SK-N-SH (cell line): ENCODE data around the gene NR3C1. TPM values are rescaled to one million over a fixed set of nuclear protein-coding genes. Genes with fewer than 3 reads are reported as not detected.

ENCODE experiments used
- CTCF ChIA-PET: fragments of 300-600, 350-600 bp; formaldehyde crosslinking; extraction: SDS; loops from one replicate; lab custom pipeline; 2021; lab: Yijun Ruan, JAX
- POLR2A ChIA-PET: fragments of 350-600 bp; sonication (Branson Sonifier 250); formaldehyde crosslinking; extraction: SDS; loops from one replicate; lab custom pipeline; 2020; ENCODE audit warnings: antibody characterized with exemption, inconsistent platforms; lab: Yijun Ruan, JAX
- DNase-seq: peaks from one replicate; pipeline ENCODE4 v3.0.0; 2012
- H2AFZ ChIP-seq: fragments of 200-600 bp; sonication (generic); 2 replicates; pipeline ENCODE4 v1.8.1; 2016; ENCODE audit warnings: antibody characterized with exemption, mild to moderate bottlenecking, low read depth
- H3F3A ChIP-seq: fragments of 200-600 bp; sonication (generic); replicated peaks from 2 replicates; pipeline ENCODE3; 2016; ENCODE audit warnings: antibody characterized with exemption, mild to moderate bottlenecking; ENCODE audit not compliant: insufficient read depth
- H3K27ac ChIP-seq, 2 experiments: fragments of 200-500 bp in 1 of 2; fragments of 200-600 bp in 1 of 2; sonication (Bioruptor generic) in 1 of 2; sonication (generic), shearing (Covaris generic) in 1 of 2; 2 replicates each; pipeline versions ENCODE4 v1.5.1 to v1.6.1; 2014 to 2016; ENCODE audit warnings: low read depth in 2 of 2, inconsistent platforms in 1 of 2, low read length in 1 of 2, mild to moderate bottlenecking in 1 of 2, mixed read lengths in 1 of 2
- H3K27me3 ChIP-seq: fragments of 200-600 bp; sonication (generic), shearing (Covaris generic); 2 replicates; pipeline ENCODE4 v1.6.1; 2016; ENCODE audit warnings: mixed run types; ENCODE audit not compliant: insufficient read depth
- H3K36me3 ChIP-seq, 2 experiments: fragments of 200-500 bp in 1 of 2; fragments of 200-600 bp in 1 of 2; sonication (Bioruptor generic) in 1 of 2; sonication (generic) in 1 of 2; replicated peaks in 1 of 2; 2 replicates each; pipeline versions ENCODE3 to v1.5.1; 2014 to 2016; ENCODE audit warnings: low read length in 1 of 2, mild to moderate bottlenecking in 1 of 2; ENCODE audit not compliant: insufficient read depth in 2 of 2, control insufficient read depth in 1 of 2
- H3K4me1 ChIP-seq, 2 experiments: fragments of 200-500 bp in 1 of 2; fragments of 200-600 bp in 1 of 2; sonication (Bioruptor generic) in 1 of 2; sonication (generic), shearing (Covaris generic) in 1 of 2; 2 replicates each; pipeline versions ENCODE4 v1.5.1 to v1.6.1; 2014 to 2016; ENCODE audit warnings: low read depth in 1 of 2, low read length in 1 of 2, mixed run types in 1 of 2; ENCODE audit not compliant: insufficient read depth in 2 of 2, control insufficient read depth in 1 of 2
- H3K4me2 ChIP-seq: fragments of 200-600 bp; sonication (generic), shearing (Covaris generic); 2 replicates; pipeline ENCODE4 v1.6.1; 2017; ENCODE audit warnings: mixed run types
- H3K4me3 ChIP-seq, 2 experiments: fragments of 200-500 bp in 1 of 2; fragments of 200-600 bp in 1 of 2; sonication (Bioruptor generic) in 1 of 2; sonication (generic), shearing (Covaris generic) in 1 of 2; 2 replicates each; pipeline versions ENCODE4 v1.5.1 to v1.8.1; 2014 to 2016; ENCODE audit warnings: low read depth in 2 of 2, inconsistent platforms in 1 of 2, low read length in 1 of 2, mild to moderate bottlenecking in 1 of 2, mixed read lengths in 1 of 2, moderate library complexity in 1 of 2
- H3K79me2 ChIP-seq: fragments of 200-600 bp; sonication (generic); 2 replicates; pipeline ENCODE4 v1.8.1; 2017; ENCODE audit warnings: mild to moderate bottlenecking; ENCODE audit not compliant: insufficient read depth
- H3K9ac ChIP-seq: fragments of 200-600 bp; sonication (generic); 2 replicates; pipeline ENCODE4 v1.6.1; 2017; ENCODE audit warnings: mixed run types
- H3K9me2 ChIP-seq: fragments of 200-600 bp; sonication (generic); 2 replicates; pipeline ENCODE4 v1.6.1; 2017; ENCODE audit warnings: mixed run types
- H3K9me3 ChIP-seq: fragments of 200-600 bp; sonication (generic); 2 replicates; pipeline ENCODE4 v1.6.1; 2017; ENCODE audit warnings: mixed run types, mild to moderate bottlenecking, moderate library complexity
- H4K20me1 ChIP-seq: fragments of 200-600 bp; sonication (generic); 2 replicates; pipeline ENCODE4 v1.6.1; 2017; ENCODE audit warnings: mild to moderate bottlenecking, mixed run types; ENCODE audit not compliant: insufficient read depth
- CHD2 ChIP-seq: fragments of 150-350 bp; IDR thresholded peaks from 2 replicates; pipeline ENCODE4 v1.6.1; 2018; ENCODE audit warnings: low read length; ENCODE audit not compliant: partially characterized antibody
- ELF1 ChIP-seq: IDR thresholded peaks from 2 replicates; pipeline ENCODE4 v1.4.0; 2012
- EZH2phosphoT487 ChIP-seq: fragments of 200-600 bp; sonication (generic); IDR thresholded peaks from 2 replicates; pipeline ENCODE4 v1.6.1; 2017; ENCODE audit warnings: low read depth, mixed run types, mild to moderate bottlenecking, antibody characterized with exemption, moderate library complexity, borderline replicate concordance
- FOSL2 ChIP-seq: IDR thresholded peaks from 2 replicates; pipeline ENCODE4 v1.4.0; 2012; ENCODE audit warnings: low read depth, mild to moderate bottlenecking, moderate library complexity, borderline replicate concordance
- FOXM1 ChIP-seq: IDR thresholded peaks from 2 replicates; pipeline ENCODE4 v1.4.0; 2012; ENCODE audit warnings: low read depth, mild to moderate bottlenecking
- GATA2 ChIP-seq: sonication (generic); formaldehyde crosslinking; IDR thresholded peaks from 2 replicates; pipeline ENCODE4 v1.5.0; 2020; ENCODE audit warnings: mild to moderate bottlenecking, missing genetic modification reagents
- MEF2A ChIP-seq: IDR thresholded peaks from 2 replicates; pipeline ENCODE4 v1.4.0; 2012; ENCODE audit warnings: low read depth, borderline replicate concordance
- NFIC ChIP-seq: IDR thresholded peaks from 2 replicates; pipeline ENCODE4 v1.4.0; 2012; ENCODE audit warnings: borderline replicate concordance
- NRF1 ChIP-seq: IDR thresholded peaks from 2 replicates; pipeline ENCODE4 v1.6.1; 2012; ENCODE audit warnings: low read depth, mild to moderate bottlenecking, low read length
- POLR2AphosphoS5 ChIP-seq: IDR thresholded peaks from 2 replicates; pipeline ENCODE4 v1.6.1; 2012; ENCODE audit warnings: low read depth, low read length
- RAD21 ChIP-seq: IDR thresholded peaks from 2 replicates; pipeline ENCODE4 v1.6.1; 2012; ENCODE audit warnings: mild to moderate bottlenecking, low read length
- SMC3 ChIP-seq: IDR thresholded peaks from 2 replicates; pipeline ENCODE4 v1.6.1; 2012; ENCODE audit warnings: low read depth, low read length, improper control_type of control experiment
- TEAD4 ChIP-seq: IDR thresholded peaks from 2 replicates; pipeline ENCODE4 v1.4.0; 2012; ENCODE audit warnings: mild to moderate bottlenecking, borderline replicate concordance; ENCODE audit not compliant: insufficient read depth
- USF1 ChIP-seq: IDR thresholded peaks from 2 replicates; pipeline ENCODE4 v1.4.0; 2012; ENCODE audit warnings: low read depth, borderline replicate concordance
- WGBS: methylation state at CpG from one replicate; pipeline ENCODE4 v1.1.6; 2017; ENCODE audit warnings: low lambda C conversion rate; 5-methylcytosine and 5-hydroxymethylcytosine counted together
- polyA plus RNA-seq, 3 experiments: library from polyadenylated mRNA; depleted of rRNA; stranded (reverse); fragments of >200 nt; gene quantifications; 2 replicates each; pipeline ENCODE4 v1.2.3, GENCODE V29; 2012
- TF ChIP-seq, protein P1 (sequence below): IDR thresholded peaks from 2 replicates; pipeline ENCODE4 v1.6.1; 2012; ENCODE audit warnings: mild to moderate bottlenecking, low read depth, low read length, moderate library complexity

NR3C1 gene
- polyA plus RNA-seq, 1 of the 3 experiments (the other 2 are of a cell fraction), result 7.1 TPM

DNA sequence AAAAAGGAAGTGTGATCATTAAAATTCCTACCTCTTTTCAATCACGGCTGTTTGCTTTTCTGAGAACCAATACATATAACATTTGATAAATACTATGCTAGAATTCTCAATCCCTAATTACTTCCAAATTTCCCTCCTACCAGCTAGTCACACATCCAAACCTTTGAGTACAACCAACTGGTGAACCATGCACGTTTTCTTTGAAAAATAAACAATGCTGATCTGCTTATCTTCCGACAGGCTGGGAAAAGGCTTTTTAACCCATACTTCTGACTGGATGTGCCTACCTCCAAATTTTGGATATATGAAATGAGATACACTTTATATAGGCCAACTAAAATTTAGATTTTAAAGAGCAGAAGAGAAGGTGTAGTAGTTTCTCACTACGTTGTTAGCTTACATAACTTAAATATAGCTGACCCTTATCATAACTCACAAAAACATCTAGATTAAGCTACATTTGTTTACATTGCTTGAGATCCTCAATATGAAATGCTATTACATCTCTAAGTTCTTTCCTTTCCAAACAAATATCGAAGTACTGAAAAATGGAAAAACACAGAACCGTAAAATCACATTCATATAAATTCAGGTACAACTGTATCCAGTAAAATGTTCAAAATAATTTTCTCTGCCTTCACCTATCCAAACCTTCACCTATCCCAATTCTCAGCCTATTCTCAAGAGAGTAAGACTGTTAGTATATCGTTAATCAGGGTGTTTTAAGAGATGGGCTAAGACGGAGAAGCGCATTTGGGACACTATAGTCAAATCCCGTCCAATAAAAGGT lies 2.1 kb downstream of the NR3C1 start:
- H4K20me1 ChIP-seq, result peaks cover 57% of the 10 kb centered on the region
- 76% methylated on average over 10 of the region's 10 CpGs for WGBS
- H3K27ac ChIP-seq, result no peak overlapping the region
- no peak overlapping the region for H3K9ac ChIP-seq
- peak overlapping the region; percentile 83 to 90 for H3K4me3 ChIP-seq
- TF ChIP-seq TEAD4, result no peak
- no peak for TF ChIP-seq FOSL2
- no peak for TF ChIP-seq POLR2AphosphoS5
- H3K79me2 ChIP-seq, result peaks cover 70% of the 10 kb centered on the region
- no peak for DNase-seq
- H3K9me2 ChIP-seq, result no peaks in the 10 kb centered on the region
- H3K27me3 ChIP-seq, result no peaks in the 10 kb centered on the region
- ChIA-PET CTCF (interaction anchor here (1.1 to 1.5 kb wide), 3 partner anchors 295 to 479 kb away, joined by 4 to 6 read pairs (median 4); no protein-coding TSS in a partner anchor), POLR2A (no interaction called here)
- H3K4me1 ChIP-seq, result peaks cover 9 to 19% of the 10 kb centered on the region in 2 experiments
- H3F3A ChIP-seq, result peaks cover 17% of the 10 kb centered on the region
- H3K4me2 ChIP-seq, result peak overlapping the region; percentile 87
- H3K36me3 ChIP-seq, result peaks cover 16 to 27% of the 10 kb centered on the region in 2 experiments
- 0 out of 2 replicates have a peak, but pooled peaks cover 3% of the 10 kb centered on the region for H3K9me3 ChIP-seq
- H2AFZ ChIP-seq, result no peak overlapping the region

DNA sequence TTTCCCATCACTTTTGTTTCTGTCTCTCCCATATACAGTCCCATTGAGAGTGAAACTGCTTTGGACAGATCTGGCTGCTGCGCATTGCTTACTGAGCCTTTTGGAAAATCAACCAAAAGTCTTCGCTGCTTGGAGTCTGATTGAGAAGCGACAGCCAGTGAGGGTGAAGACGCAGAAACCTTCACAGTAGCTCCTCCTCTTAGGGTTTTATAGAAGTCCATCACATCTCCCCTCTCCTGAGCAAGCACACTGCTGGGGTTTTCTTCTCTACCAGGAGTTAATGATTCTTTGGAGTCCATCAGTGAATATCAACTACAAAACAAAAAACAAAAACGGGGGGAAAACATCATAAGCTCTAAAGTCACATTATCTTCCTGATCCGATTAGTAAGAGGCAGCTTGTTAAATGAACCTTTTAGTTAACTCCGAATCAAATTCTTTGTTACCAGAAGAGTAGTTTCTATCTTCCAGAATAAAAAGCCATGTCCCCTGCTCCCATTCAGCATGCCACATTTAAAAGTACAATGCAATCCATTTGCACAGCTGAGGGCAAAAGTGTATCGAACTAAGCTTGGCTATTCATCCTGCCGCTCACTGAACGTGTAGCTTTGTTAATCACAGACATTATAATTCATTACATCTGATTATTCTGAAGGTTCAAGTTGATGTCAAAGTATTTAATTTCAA lies 2.8 kb downstream of the NR3C1 start:
- no peak for DNase-seq
- Histone ChIP-seq H3K36me3 (peaks cover 16 to 27% of the 10 kb centered on the region in 2 experiments), H3K4me2 (peak overlapping the region; percentile 87), H2AFZ (no peak overlapping the region), H3K9ac (no peak overlapping the region), H3K79me2 (peaks cover 77% of the 10 kb centered on the region), H3K27ac (no peak overlapping the region), H3F3A (peaks cover 10% of the 10 kb centered on the region), H3K9me3 (0 out of 2 replicates have a peak, but pooled peaks cover 1% of the 10 kb centered on the region), H3K9me2 (no peaks in the 10 kb centered on the region), H3K4me3 (no peak overlapping the region; a peak in 2 of 4 replicates), H4K20me1 (peaks cover 64% of the 10 kb centered on the region), H3K4me1 (peaks cover 8 to 19% of the 10 kb centered on the region in 2 experiments), H3K27me3 (no peaks in the 10 kb centered on the region)
- POLR2A ChIA-PET, result no interaction called here
- 89% methylated on average over 10 of the region's 10 CpGs for WGBS
- CTCF ChIA-PET, result interaction anchor here (1.1 to 2.6 kb wide), 4 partner anchors 295 to 479 kb away, joined by 4 to 6 read pairs (median 5); no protein-coding TSS in a partner anchor
- no peak for TF ChIP-seq USF1
- no peak for TF ChIP-seq SMC3
- TF ChIP-seq NFIC, result no peak
- no peak for TF ChIP-seq ELF1
- no peak for TF ChIP-seq EZH2phosphoT487
- no peak for TF ChIP-seq NRF1
- no peak for TF ChIP-seq RAD21
- TF ChIP-seq POLR2AphosphoS5, result no peak
- no peak for TF ChIP-seq CHD2
- no peak for TF ChIP-seq MEF2A
- TF ChIP-seq, protein P1, sequence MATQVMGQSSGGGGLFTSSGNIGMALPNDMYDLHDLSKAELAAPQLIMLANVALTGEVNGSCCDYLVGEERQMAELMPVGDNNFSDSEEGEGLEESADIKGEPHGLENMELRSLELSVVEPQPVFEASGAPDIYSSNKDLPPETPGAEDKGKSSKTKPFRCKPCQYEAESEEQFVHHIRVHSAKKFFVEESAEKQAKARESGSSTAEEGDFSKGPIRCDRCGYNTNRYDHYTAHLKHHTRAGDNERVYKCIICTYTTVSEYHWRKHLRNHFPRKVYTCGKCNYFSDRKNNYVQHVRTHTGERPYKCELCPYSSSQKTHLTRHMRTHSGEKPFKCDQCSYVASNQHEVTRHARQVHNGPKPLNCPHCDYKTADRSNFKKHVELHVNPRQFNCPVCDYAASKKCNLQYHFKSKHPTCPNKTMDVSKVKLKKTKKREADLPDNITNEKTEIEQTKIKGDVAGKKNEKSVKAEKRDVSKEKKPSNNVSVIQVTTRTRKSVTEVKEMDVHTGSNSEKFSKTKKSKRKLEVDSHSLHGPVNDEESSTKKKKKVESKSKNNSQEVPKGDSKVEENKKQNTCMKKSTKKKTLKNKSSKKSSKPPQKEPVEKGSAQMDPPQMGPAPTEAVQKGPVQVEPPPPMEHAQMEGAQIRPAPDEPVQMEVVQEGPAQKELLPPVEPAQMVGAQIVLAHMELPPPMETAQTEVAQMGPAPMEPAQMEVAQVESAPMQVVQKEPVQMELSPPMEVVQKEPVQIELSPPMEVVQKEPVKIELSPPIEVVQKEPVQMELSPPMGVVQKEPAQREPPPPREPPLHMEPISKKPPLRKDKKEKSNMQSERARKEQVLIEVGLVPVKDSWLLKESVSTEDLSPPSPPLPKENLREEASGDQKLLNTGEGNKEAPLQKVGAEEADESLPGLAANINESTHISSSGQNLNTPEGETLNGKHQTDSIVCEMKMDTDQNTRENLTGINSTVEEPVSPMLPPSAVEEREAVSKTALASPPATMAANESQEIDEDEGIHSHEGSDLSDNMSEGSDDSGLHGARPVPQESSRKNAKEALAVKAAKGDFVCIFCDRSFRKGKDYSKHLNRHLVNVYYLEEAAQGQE, result no peak
- TF ChIP-seq GATA2, result no peak
- no peak for TF ChIP-seq FOXM1
